Measurements from ENCODE around the gene ANGEL1. TPM values are rescaled to one million over a fixed set of nuclear protein-coding genes. Genes with fewer than 3 reads are reported as not detected.

Gene ANGEL1
- total RNA-seq, 1 experiment from 2014 or later, result 19.9 TPM

- H3K4me1 ChIP-seq (ENCODE audit: insufficient read depth, low read length, poor library complexity, severe bottlenecking), result no peaks in the 10 kb centered on the region
- no peaks in the 10 kb centered on the region for H3K36me3 ChIP-seq (ENCODE audit: insufficient read depth, low read length, poor library complexity, severe bottlenecking)
- CTCF ChIA-PET, result no interaction called here
- H3K27ac ChIP-seq (ENCODE audit: low read depth, low read length, poor library complexity, severe bottlenecking), result no peak overlapping the region
- H3K9me3 ChIP-seq (ENCODE audit: low read depth, low read length, poor library complexity, severe bottlenecking), result no peaks in the 10 kb centered on the region
- intact Hi-C loops (cut with micrococcal nuclease; ENCODE audit: unreplicated experiment), result no loop called here
- H3K4me3 ChIP-seq (ENCODE audit: low read depth, low read length, poor library complexity, severe bottlenecking), result no peak overlapping the region
- POLR2A ChIA-PET (ENCODE audit: low non-redundant PET), result no interaction called here
- no peaks in the 10 kb centered on the region for H3K27me3 ChIP-seq (replicated peaks; ENCODE audit: insufficient read depth, low read depth, low read length, poor library complexity)
- DNase-seq (ENCODE audit: low spot score), result no peak
- BruUV-seq (replicated peaks), result no TSS peak
- TF ChIP-seq CTCF (conservative IDR thresholded peaks at IDR 0.05; ENCODE audit: low read depth, low read length) (no peak), EZH2 (IDR thresholded peaks at IDR 0.05; ENCODE audit: borderline replicate concordance, low read depth, low read length, poor library complexity, severe bottlenecking) (no peak)
Observed at GRCh38 chr14:76752744-76753143, 59.9 kb downstream of the ANGEL1 start.

- Histone ChIP-seq H3K4me3 (ENCODE audit: low read depth, low read length, poor library complexity, severe bottlenecking) (no peak overlapping the region), H3K27ac (ENCODE audit: low read depth, low read length, poor library complexity, severe bottlenecking) (no peak overlapping the region), H3K4me1 (ENCODE audit: insufficient read depth, low read length, poor library complexity, severe bottlenecking) (no peaks in the 10 kb centered on the region), H3K27me3 (replicated peaks; ENCODE audit: insufficient read depth, low read depth, low read length, poor library complexity) (peaks cover 4% of the 10 kb centered on the region), H3K36me3 (ENCODE audit: insufficient read depth, low read length, poor library complexity, severe bottlenecking) (no peaks in the 10 kb centered on the region), H3K9me3 (ENCODE audit: low read depth, low read length, poor library complexity, severe bottlenecking) (no peaks in the 10 kb centered on the region)
- POLR2A ChIA-PET (ENCODE audit: low non-redundant PET), result no interaction called here
- TF ChIP-seq EZH2 (IDR thresholded peaks at IDR 0.05; ENCODE audit: borderline replicate concordance, low read depth, low read length, poor library complexity, severe bottlenecking) (no peak), CTCF (conservative IDR thresholded peaks at IDR 0.05; ENCODE audit: low read depth, low read length) (no peak)
- no peak for DNase-seq (ENCODE audit: low spot score)
- intact Hi-C loops (cut with micrococcal nuclease; ENCODE audit: unreplicated experiment), result no loop called here
- BruUV-seq (replicated peaks), result no TSS peak
- CTCF ChIA-PET, result no interaction called here
Observed at GRCh38 chr14:76742966-76743365, 69.7 kb downstream of the ANGEL1 start.

- DNase-seq (ENCODE audit: low spot score), result no peak
Observed at GRCh38 chr14:76742185-76742584, 70.5 kb downstream of the ANGEL1 start.

More at GRCh38 chr14:76742185-76742584, 70.5 kb downstream of the ANGEL1 start:
- intact Hi-C loops (cut with micrococcal nuclease; ENCODE audit: unreplicated experiment), result no loop called here
- TF ChIP-seq CTCF (conservative IDR thresholded peaks at IDR 0.05; ENCODE audit: low read depth, low read length) (no peak), EZH2 (IDR thresholded peaks at IDR 0.05; ENCODE audit: borderline replicate concordance, low read depth, low read length, poor library complexity, severe bottlenecking) (no peak)
- Histone ChIP-seq H3K9me3 (ENCODE audit: low read depth, low read length, poor library complexity, severe bottlenecking) (no peaks in the 10 kb centered on the region), H3K36me3 (ENCODE audit: insufficient read depth, low read length, poor library complexity, severe bottlenecking) (no peaks in the 10 kb centered on the region), H3K27me3 (replicated peaks; ENCODE audit: insufficient read depth, low read depth, low read length, poor library complexity) (peaks cover 4% of the 10 kb centered on the region), H3K4me1 (ENCODE audit: insufficient read depth, low read length, poor library complexity, severe bottlenecking) (no peaks in the 10 kb centered on the region), H3K4me3 (ENCODE audit: low read depth, low read length, poor library complexity, severe bottlenecking) (no peak overlapping the region), H3K27ac (ENCODE audit: low read depth, low read length, poor library complexity, severe bottlenecking) (no peak overlapping the region)
- no TSS peak for BruUV-seq (replicated peaks)
- ChIA-PET POLR2A (ENCODE audit: low non-redundant PET) (no interaction called here), CTCF (no interaction called here)
